ENCODE measurements around the gene COX7A2L.

Gene COX7A2L

DNA sequence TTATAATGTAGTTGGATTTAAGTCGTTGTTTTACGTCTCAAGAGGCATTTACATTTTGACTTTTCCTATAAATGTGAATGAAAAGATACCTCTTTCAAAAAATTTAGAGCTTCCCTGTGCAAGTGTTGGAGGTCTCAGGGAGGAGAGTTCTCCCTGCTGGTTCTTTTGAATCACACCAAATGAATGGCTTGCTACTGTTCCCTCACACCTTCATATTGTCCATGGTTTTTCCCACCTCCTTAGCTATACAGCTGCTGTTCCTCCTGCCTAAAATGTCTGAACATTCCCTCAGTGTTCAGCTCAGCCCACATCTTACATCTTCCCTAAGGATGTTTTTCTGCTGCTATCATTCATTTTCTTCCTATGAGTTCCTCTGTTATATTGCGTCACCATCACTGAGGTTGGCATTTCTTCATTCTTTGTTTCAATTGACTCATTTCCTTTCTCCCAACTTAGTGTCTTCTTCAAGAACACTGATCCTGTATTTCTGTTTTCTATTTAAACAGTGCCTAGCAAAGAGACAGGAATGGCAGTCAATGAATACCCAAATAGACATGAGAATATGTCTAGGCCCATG is 46.0 kb downstream of the COX7A2L start:
- no peak for DNase-seq

- no peak for DNase-seq
These were observed 48.9 kb downstream of the COX7A2L start for GRCh38 chr2:42312106-42312505.

DNA sequence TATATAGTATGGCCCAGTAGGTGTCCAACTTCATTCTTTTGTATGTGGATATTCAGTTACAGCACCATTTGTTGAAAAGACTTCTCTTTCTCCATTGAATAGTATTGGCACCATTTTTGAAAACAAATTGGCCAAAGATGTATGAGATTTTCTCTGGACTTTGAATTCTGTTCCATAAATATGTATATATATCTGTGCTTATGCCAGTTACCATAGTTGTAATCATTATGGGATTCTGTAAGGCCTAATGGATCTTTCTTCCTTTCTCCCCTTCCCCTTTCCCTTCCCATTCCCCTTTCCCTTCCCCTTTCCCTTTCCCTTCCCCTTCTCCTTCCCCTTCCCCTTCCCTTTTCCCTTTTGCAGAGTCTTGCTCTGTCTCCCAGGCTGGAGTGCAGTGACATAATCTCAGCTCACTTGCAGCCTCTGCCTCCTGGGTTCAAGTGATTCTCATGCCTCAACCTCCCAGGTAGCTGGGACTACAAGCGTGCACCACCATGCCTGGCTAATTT is 51.0 kb downstream of the COX7A2L start:
- no peak for DNase-seq

DNA sequence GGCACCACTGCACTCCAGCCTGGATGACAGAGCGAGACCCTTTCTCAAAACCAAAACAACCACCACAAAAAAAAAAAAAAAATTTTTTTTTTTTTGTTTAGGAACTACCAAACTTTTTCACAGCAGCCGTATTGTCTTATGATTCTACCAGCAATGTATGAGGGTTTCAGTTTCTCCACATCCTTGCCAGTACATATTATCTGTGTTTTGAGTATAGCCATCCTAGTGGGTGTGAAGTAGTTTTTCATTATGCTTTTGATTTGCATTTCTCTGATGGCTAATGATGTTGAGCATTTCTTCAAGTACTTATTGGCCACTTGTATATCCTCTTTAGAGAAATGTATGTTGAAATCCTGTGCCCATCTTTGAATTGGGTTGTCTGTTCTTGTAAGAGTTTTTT is 51.7 kb downstream of the COX7A2L start:
- DNase-seq: no peak

DNA sequence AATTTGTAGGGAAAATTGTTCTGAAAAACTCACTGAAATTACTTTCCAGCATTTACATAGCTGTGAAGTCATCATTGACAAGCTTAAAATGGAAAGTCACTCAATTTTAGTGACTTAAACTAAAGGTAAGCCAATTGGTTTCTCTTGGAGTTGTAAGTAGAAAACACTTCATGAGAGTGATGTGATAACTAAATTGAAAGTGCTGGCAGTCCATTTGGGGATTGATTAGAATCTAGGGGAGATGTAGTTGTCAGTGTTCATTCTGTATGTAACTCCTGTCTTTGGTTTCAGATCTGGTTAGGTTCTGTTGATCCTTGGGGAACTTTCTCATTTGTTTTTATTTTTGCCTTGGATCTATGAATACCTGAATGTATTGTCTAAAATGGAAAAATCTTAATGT is 53.8 kb downstream of the COX7A2L start:
- DNase-seq: no peak

GRCh38 chr2:42304059-42304713 is 56.8 kb downstream of the COX7A2L start:
- no peak for DNase-seq

GRCh38 chr2:42303252-42303651 is 57.8 kb downstream of the COX7A2L start:
- no peak for DNase-seq

DNA sequence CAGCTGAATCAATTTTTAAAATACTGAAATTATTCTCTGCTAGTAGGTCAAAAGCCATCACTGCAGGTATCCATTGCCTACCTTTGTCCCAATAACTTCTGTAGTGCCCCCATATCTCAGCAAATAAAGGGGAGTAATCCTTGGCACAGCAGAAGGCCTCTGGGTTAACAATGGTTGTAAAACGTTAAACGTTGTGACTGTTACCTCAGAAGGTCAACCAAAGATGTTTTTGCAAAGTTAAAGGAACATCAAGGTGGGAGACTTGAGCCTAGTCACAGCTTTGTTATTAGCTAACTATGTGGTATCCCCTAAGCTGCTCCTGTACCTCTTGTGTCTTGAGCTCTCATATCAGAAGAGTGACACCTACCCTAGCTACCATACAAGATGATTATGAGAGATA is 60.5 kb downstream of the COX7A2L start:
- no peak for DNase-seq
